WERI-Rb-1 (cell line): ENCODE data around the gene ATP6V0A1.

Source experiments
- DNase-seq: peaks from one replicate; pipeline ENCODE4 v3.0.0-alpha.2; 2020
- H3K27ac ChIP-seq: fragments of 250-450 bp; sonication (Bioruptor Pico); 2 replicates; pipeline ENCODE4 v1.5.1; 2020; ENCODE audit warnings: mild to moderate bottlenecking, moderate library complexity
- H3K27me3 ChIP-seq: fragments of 250-450 bp; sonication (Bioruptor Pico); 2 replicates; pipeline ENCODE4 v1.5.1; 2021; ENCODE audit warnings: mild to moderate bottlenecking, low read depth, moderate library complexity; ENCODE audit not compliant: insufficient read depth, severe bottlenecking
- H3K36me3 ChIP-seq: fragments of 250-450 bp; sonication (Bioruptor Pico); 2 replicates; pipeline ENCODE4 v1.5.1; 2020; ENCODE audit warnings: mild to moderate bottlenecking, moderate library complexity
- H3K4me3 ChIP-seq: 2 replicates; pipeline ENCODE4 v1.5.1; 2011; ENCODE audit warnings: low read depth, mild to moderate bottlenecking, control low read depth, low read length
- H3K9me3 ChIP-seq: fragments of 250-450 bp; sonication (Bioruptor Pico); 2 replicates; pipeline ENCODE4 v1.5.1; 2021; ENCODE audit warnings: mild to moderate bottlenecking, moderate library complexity; ENCODE audit not compliant: severe bottlenecking
- TF ChIP-seq, protein P1 (sequence below): IDR thresholded peaks from 2 replicates; pipeline ENCODE4 v1.5.1; 2011; ENCODE audit warnings: low read depth, mild to moderate bottlenecking, control low read depth, inconsistent platforms, low read length

Gene ATP6V0A1

DNA sequence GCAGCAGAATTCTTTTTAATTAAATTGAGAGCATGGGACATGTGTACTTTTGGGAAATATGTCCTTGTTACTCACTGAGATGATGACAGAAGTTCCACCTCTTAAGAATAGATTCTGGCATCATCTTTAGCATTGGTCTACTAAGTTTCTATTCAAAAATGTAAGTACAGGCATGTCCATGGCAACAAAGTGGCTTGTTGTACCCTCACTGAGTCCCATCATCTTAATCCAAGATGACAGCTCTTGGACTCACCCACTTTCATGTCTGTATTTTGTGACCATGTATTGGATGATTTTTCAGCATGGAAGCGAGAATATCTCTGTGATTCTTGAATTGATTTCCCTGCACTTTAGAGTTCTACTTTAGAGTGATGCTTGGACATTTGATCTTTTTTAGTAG lies 44.2 kb downstream of the ATP6V0A1 start:
- Histone ChIP-seq H3K27ac (no peak overlapping the region), H3K9me3 (no peaks in the 10 kb centered on the region), H3K4me3 (no peak overlapping the region), H3K36me3 (peaks cover 92% of the 10 kb centered on the region), H3K27me3 (no peaks in the 10 kb centered on the region)
- TF ChIP-seq, protein P1, sequence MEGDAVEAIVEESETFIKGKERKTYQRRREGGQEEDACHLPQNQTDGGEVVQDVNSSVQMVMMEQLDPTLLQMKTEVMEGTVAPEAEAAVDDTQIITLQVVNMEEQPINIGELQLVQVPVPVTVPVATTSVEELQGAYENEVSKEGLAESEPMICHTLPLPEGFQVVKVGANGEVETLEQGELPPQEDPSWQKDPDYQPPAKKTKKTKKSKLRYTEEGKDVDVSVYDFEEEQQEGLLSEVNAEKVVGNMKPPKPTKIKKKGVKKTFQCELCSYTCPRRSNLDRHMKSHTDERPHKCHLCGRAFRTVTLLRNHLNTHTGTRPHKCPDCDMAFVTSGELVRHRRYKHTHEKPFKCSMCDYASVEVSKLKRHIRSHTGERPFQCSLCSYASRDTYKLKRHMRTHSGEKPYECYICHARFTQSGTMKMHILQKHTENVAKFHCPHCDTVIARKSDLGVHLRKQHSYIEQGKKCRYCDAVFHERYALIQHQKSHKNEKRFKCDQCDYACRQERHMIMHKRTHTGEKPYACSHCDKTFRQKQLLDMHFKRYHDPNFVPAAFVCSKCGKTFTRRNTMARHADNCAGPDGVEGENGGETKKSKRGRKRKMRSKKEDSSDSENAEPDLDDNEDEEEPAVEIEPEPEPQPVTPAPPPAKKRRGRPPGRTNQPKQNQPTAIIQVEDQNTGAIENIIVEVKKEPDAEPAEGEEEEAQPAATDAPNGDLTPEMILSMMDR = no peak
- no peak for DNase-seq

DNA sequence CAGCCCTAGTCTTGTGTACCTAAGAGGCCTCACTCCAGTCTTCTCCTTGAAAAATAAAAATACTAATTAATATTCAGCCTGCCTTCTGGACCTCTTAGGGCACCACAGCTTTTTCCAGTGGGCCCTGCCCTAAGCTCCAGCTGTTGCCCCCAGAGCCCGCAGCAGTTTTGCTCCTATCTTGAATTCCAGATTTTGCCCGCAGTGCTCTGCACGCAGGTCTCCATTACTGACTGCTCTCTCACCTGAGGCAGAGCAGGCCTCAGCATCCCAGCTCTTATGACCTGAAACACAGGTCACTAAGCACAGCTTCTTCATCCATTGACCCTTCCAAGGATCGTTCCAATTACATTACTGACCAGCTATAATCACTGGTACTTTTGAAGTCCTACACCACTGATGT lies 49.0 kb downstream of the ATP6V0A1 start:
- TF ChIP-seq, protein P1 = no peak
- no peaks in the 10 kb centered on the region for H3K9me3 ChIP-seq
- no peak for DNase-seq
- H3K36me3 ChIP-seq = peaks cover 78% of the 10 kb centered on the region
- H3K27ac ChIP-seq = no peak overlapping the region
- H3K27me3 ChIP-seq = no peaks in the 10 kb centered on the region
- H3K4me3 ChIP-seq = no peak overlapping the region

DNA sequence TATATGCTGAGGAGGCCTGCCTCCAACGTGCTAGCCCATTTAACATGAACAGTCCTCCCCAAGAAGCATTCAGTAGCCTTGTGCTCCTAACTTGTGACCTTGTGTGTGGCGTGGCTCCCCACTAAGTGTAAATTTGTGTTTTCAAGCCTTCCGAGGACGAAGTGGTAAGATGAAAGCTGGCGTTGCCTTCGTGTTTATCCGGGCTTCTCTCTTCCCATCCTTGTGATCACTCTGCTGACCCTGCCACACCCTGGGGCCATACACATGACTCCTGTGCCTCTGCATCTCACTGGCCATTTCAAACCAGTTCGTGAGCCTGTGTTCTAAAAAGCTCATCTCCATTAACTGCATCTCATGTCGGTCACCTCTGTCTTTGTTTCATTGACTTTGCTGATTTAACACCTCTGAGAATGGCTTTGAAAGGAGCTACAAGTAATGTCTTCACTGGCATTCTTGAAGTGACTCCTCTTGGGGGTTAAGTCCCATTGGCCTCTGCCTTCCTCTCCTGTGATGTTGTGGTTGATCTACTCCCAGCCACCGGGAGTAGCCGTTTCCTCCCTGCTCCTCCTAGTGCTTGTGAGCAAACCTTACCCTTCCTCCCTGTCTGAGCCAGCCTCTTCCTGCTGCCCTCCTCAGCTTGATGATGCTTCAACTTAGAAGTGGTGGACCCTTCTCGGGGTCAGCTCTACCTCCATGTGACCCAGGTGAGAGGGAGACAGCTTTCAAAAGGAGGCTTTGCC lies 49.9 kb downstream of the ATP6V0A1 start:
- Histone ChIP-seq H3K27ac (no peak overlapping the region), H3K27me3 (no peaks in the 10 kb centered on the region), H3K36me3 (peaks cover 70% of the 10 kb centered on the region), H3K9me3 (no peaks in the 10 kb centered on the region), H3K4me3 (no peak overlapping the region)
- TF ChIP-seq, protein P1 = no peak
- no peak for DNase-seq

DNA sequence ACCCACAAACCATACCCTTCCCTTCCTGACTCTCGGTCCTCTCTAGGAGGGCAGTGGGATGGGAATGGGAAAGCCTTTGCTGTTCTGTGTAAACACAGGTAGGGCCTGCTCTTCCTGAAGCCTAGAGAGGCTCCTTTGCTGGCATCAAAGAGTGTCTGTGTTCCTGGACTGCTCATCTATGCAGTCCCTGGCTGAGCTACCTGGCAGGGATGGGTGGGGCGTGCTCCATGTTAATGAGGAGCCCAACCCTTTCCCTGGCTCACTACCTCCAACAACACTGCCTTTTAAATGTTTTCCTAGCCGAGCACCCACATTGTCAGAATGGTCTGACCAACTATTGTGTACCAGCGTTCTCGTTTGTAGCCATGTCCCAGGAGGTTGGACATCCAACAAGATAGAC lies 50.7 kb downstream of the ATP6V0A1 start:
- Histone ChIP-seq H3K27ac (no peak overlapping the region), H3K27me3 (no peaks in the 10 kb centered on the region), H3K4me3 (no peak overlapping the region), H3K9me3 (no peaks in the 10 kb centered on the region), H3K36me3 (peaks cover 70% of the 10 kb centered on the region)
- TF ChIP-seq, protein P1 = no peak
- DNase-seq = no peak

DNA sequence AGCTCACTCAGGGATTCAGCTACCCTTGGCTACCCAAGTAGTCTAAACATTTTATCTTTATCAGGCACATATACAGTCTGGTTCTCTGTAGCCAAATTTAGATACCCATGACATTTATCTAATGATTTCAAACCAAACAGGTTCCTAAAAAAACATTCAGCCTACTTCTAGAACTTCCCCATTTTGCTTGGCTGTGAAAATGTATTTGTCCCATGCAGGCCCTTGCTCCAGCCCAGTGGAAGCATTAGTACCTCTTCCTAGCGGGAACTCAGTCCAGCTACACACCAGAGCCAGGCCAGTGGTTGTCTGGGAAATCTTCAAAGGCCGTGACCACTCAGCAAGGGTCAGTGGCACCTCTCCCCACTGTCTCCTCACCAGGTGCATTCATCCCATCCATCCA lies 51.2 kb downstream of the ATP6V0A1 start:
- Histone ChIP-seq H3K36me3 (peaks cover 70% of the 10 kb centered on the region), H3K27ac (no peak overlapping the region), H3K9me3 (no peaks in the 10 kb centered on the region), H3K27me3 (no peaks in the 10 kb centered on the region), H3K4me3 (no peak overlapping the region)
- TF ChIP-seq, protein P1 = no peak
- no peak for DNase-seq

DNA sequence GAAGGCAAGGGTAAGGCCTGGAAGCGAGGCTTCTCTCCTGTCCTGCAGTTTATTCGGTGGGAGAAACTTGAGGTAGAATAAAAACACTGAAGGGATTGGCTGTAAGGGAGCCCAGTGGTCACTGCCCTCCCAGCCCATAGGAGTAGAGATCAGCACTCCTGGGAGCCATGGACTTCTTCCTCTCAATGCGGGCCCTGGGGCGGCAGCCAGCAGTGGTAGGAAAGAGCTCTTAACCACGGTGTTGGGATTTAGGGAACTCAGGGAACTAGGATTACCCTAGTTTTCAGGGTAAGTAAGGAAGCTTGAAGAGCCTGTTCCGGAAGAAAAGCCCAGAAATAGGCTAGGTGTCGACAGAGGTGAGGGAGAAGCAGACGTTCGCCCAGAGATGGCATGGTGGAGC lies 53.6 kb downstream of the ATP6V0A1 start:
- TF ChIP-seq, protein P1 = no peak
- Histone ChIP-seq H3K36me3 (peaks cover 66% of the 10 kb centered on the region), H3K4me3 (no peak overlapping the region), H3K9me3 (no peaks in the 10 kb centered on the region), H3K27me3 (no peaks in the 10 kb centered on the region), H3K27ac (no peak overlapping the region)
- no peak for DNase-seq
